ENCODE results near the gene PIGM. TPM values are rescaled to one million over a fixed set of nuclear protein-coding genes. Genes with fewer than 3 reads are reported as not detected.
"Not testable (repeated sequence)": the region's sequence is repeated elsewhere in the genome, so short reads cannot be mapped to it uniquely, and the experiment has no call there.

The PIGM gene
- total RNA-seq, 2 experiments from 2014 or later = 3.9 to 4.0 TPM

- Mint-ChIP-seq H3K4me3 (no peak overlapping the region), H3K4me1 (ENCODE audit: low read depth) (no peaks in the 10 kb centered on the region), H3K27ac (no peak overlapping the region), H3K27me3 (peaks cover 19% of the 10 kb centered on the region), H3K9me3 (no peaks in the 10 kb centered on the region), H3K36me3 (ENCODE audit: low read depth) (no peaks in the 10 kb centered on the region)
- DNase-seq (no peak), ATAC-seq (no peak)
- no peak for TF ChIP-seq CTCF (IDR thresholded peaks at IDR 0.05)
- CTCF ChIA-PET = interaction anchor here (1.2 to 21.6 kb wide), 4 partner anchors 20 to 238 kb away, joined by 3 to 693 read pairs (median 4); partner anchors contain the start of genes KCNJ10 and KCNJ9
- intact Hi-C loops (cut with micrococcal nuclease) = no loop called here
- POLR2A ChIA-PET = no interaction called here
Measured at GRCh38 chr1:160052936-160053335, 21.1 kb upstream of the PIGM start.

GRCh38 chr1:160050619-160051018, 18.8 kb upstream of the PIGM start:
- CTCF ChIA-PET = interaction anchor here (21.6 kb wide), 1 partner anchor 23 kb away, joined by 693 read pairs; the partner anchor contains the start of genes KCNJ10 and KCNJ9
- TF ChIP-seq CTCF (IDR thresholded peaks at IDR 0.05) = no peak
- Mint-ChIP-seq H3K27ac (no peak overlapping the region), H3K4me3 (no peak overlapping the region), H3K27me3 (peaks cover 14% of the 10 kb centered on the region), H3K4me1 (ENCODE audit: low read depth) (peaks cover 12% of the 10 kb centered on the region), H3K9me3 (no peaks in the 10 kb centered on the region), H3K36me3 (ENCODE audit: low read depth) (no peaks in the 10 kb centered on the region)
- DNase-seq = no peak
- intact Hi-C loops (cut with micrococcal nuclease) = no loop called here
- no peak for ATAC-seq
- POLR2A ChIA-PET = no interaction called here

GRCh38 chr1:160050182-160050581, 18.4 kb upstream of the PIGM start:
- POLR2A ChIA-PET; H3K9me3 Mint-ChIP-seq; H3K4me3 Mint-ChIP-seq; intact Hi-C loops (cut with micrococcal nuclease); ATAC-seq; H3K36me3 Mint-ChIP-seq (ENCODE audit: low read depth); H3K27ac Mint-ChIP-seq; DNase-seq: not testable (repeated sequence)
- Mint-ChIP-seq H3K4me1 (ENCODE audit: low read depth) (peaks cover 12% of the 10 kb centered on the region), H3K27me3 (peaks cover 16% of the 10 kb centered on the region)
- CTCF ChIA-PET = interaction anchor here (21.6 kb wide), 1 partner anchor 23 kb away, joined by 693 read pairs; the partner anchor contains the start of genes KCNJ10 and KCNJ9

GRCh38 chr1:160049101-160049500, 17.3 kb upstream of the PIGM start:
- DNase-seq (no peak), ATAC-seq (no peak)
- intact Hi-C loops (cut with micrococcal nuclease) = no loop called here
- Mint-ChIP-seq H3K4me3 (no peak overlapping the region), H3K27me3 (peaks cover 13% of the 10 kb centered on the region), H3K9me3 (no peaks in the 10 kb centered on the region), H3K4me1 (ENCODE audit: low read depth) (peaks cover 12% of the 10 kb centered on the region), H3K36me3 (ENCODE audit: low read depth) (no peaks in the 10 kb centered on the region), H3K27ac (no peak overlapping the region)
- TF ChIP-seq CTCF (IDR thresholded peaks at IDR 0.05) = no peak
- CTCF ChIA-PET = interaction anchor here (1.3 to 21.6 kb wide), 4 partner anchors 17 to 52 kb away, joined by 4 to 693 read pairs (median 54); partner anchors contain the start of genes KCNJ10, KCNJ9 and PIGM
- POLR2A ChIA-PET = no interaction called here

DNA sequence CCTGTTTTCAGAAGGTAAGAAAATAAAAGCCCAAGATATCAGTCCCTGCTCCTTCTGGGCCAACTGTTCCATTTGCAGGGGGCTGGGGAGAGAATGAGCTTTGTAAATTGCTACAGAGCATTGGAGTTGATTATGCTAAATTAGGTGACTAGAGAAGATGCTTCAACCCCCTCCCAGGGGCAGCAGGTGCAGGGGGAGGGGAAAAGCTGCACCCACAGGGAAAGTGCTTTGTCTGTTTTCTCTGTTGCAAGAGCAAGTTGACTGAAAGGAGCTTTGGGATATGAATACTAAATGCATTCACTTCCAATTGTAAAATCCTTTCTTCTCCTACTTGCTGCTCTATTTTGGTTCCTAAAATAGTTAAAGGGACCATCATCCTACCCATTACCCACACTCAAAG, 16.5 kb upstream of the PIGM start:
- DNase-seq = no peak
- ChIA-PET POLR2A (interaction anchor here (0.6 kb wide), 1 partner anchor 83 kb away, joined by 4 read pairs; no protein-coding TSS in a partner anchor), CTCF (interaction anchor here (1.3 to 21.6 kb wide), 6 partner anchors 12 to 53 kb away, joined by 4 to 693 read pairs (median 44); partner anchors contain the start of genes KCNJ10, KCNJ9 and PIGM)
- intact Hi-C loops (cut with micrococcal nuclease) = no loop called here
- H3K4me3 Mint-ChIP-seq = no peak overlapping the region
- no peak for ATAC-seq
- H3K27me3 Mint-ChIP-seq = peaks cover 13% of the 10 kb centered on the region
- no peaks in the 10 kb centered on the region for H3K36me3 Mint-ChIP-seq (ENCODE audit: low read depth)
- no peaks in the 10 kb centered on the region for H3K9me3 Mint-ChIP-seq
- H3K27ac Mint-ChIP-seq = no peak overlapping the region
- no peak for TF ChIP-seq CTCF (IDR thresholded peaks at IDR 0.05)
- peaks cover 12% of the 10 kb centered on the region for H3K4me1 Mint-ChIP-seq (ENCODE audit: low read depth)
